ENCODE data around the gene TBC1D1.
"Not testable (repeated sequence)": the region's sequence is repeated elsewhere in the genome, so short reads cannot be mapped to it uniquely, and the experiment has no call there.

Gene TBC1D1

GRCh38 chr4:37891260-37892159 lies 626 bp downstream of the TBC1D1 start:
- DNase-seq = no peak

GRCh38 chr4:37892641-37893040 lies 1.8 kb downstream of the TBC1D1 start:
- no peak for DNase-seq

- DNase-seq = no peak
Observed at GRCh38 chr4:37893164-37893563, 2.3 kb downstream of the TBC1D1 start.

- DNase-seq = no peak
Observed at GRCh38 chr4:37895271-37895670, 4.4 kb downstream of the TBC1D1 start.

GRCh38 chr4:37896206-37896860 lies 5.4 kb downstream of the TBC1D1 start:
- DNase-seq = no peak

- DNase-seq = no peak
Observed at GRCh38 chr4:37902212-37902611, 11.3 kb downstream of the TBC1D1 start.

GRCh38 chr4:37902738-37903693 lies 12.1 kb downstream of the TBC1D1 start:
- no peak for DNase-seq

GRCh38 chr4:37903901-37904300 lies 13.0 kb downstream of the TBC1D1 start:
- no peak for DNase-seq

GRCh38 chr4:37904824-37905223 lies 13.9 kb downstream of the TBC1D1 start:
- no peak for DNase-seq

GRCh38 chr4:37905533-37906169 lies 14.8 kb downstream of the TBC1D1 start:
- no peak for DNase-seq

GRCh38 chr4:37908488-37909331 lies 17.8 kb downstream of the TBC1D1 start:
- no peak for DNase-seq

GRCh38 chr4:37909332-37910090 lies 18.6 kb downstream of the TBC1D1 start:
- DNase-seq = no peak

GRCh38 chr4:37910091-37910486 lies 19.2 kb downstream of the TBC1D1 start:
- no peak for DNase-seq

- no peak for DNase-seq
Observed at GRCh38 chr4:37914539-37914938, 23.7 kb downstream of the TBC1D1 start.

- DNase-seq = no peak
Observed at GRCh38 chr4:37917388-37917787, 26.5 kb downstream of the TBC1D1 start.

- DNase-seq = no peak
Observed at GRCh38 chr4:37918653-37919052, 27.8 kb downstream of the TBC1D1 start.

GRCh38 chr4:37922328-37922727 lies 31.4 kb downstream of the TBC1D1 start:
- no peak for DNase-seq

GRCh38 chr4:37923089-37923488 lies 32.2 kb downstream of the TBC1D1 start:
- not testable (repeated sequence) for DNase-seq

- DNase-seq = no peak
Observed at GRCh38 chr4:37924946-37925345, 34.1 kb downstream of the TBC1D1 start.

GRCh38 chr4:37927434-37927833 lies 36.5 kb downstream of the TBC1D1 start:
- no peak for DNase-seq

Data from HCEC 1CT (cell line).